Stimulated activated CD8-positive, alpha-beta memory T cell treated with anti-CD3 and anti-CD28 coated beads, Interleukin-7, amount 100 ng/mL, for 4 hours (primary cell): ENCODE results near the gene THAP11.
A peak's percentile ranks its signal among the peaks of the same experiment; 100 is the strongest.

ENCODE experiments used
- DNase-seq, 2 donors: peaks; one replicate each; pipeline ENCODE4 v3.0.0-alpha.2; 2020; ENCODE audit warnings: low read depth in 2 of 2

THAP11 gene

DNA sequence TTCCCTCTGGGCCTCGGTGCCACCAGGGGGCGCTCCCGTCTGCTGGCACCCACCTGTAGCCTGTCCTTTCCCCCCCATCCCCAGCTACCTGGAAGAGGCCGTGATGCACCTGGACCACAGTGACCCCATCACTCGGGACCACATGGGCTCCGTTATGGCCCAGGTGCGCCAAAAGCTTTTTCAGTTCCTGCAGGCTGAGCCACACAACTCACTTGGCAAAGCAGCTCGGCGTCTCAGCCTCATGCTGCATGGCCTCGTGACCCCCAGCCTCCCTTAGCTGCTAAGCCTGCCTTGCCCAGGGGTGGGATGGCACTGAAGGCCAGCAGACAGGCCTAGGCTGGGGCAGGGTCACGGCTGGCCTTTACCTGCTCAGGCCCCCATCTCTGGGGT is 41.7 kb downstream of the THAP11 start:
- DNase-seq, result peak; percentile 31 to 52

GRCh38 chr16:67884684-67885083 is 42.6 kb downstream of the THAP11 start, which contains the start of gene NRN1L:
TSS of gene NRN1L (plus strand) at chr16:67884885. CDS start at chr16:67884904, 19 bp downstream.
- no peak for DNase-seq

DNA sequence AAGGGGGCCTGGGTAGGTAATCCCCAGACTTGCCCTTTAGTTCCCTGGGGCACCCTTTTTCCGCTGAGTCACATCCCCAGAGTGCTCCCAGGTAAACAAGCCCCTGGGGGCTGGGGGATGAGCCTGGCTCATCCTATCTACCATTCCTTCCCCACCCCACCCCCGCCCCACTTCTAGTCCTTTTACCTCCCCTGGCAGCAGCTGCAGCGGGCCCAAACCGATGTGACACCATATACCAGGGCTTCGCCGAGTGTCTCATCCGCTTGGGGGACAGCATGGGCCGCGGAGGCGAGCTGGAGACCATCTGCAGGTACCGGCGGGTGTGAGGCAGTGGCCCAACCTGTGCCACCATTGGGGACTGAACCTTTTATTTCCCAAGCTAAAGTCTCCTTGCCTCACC is 43.4 kb downstream of the THAP11 start:
- no peak for DNase-seq

DNA sequence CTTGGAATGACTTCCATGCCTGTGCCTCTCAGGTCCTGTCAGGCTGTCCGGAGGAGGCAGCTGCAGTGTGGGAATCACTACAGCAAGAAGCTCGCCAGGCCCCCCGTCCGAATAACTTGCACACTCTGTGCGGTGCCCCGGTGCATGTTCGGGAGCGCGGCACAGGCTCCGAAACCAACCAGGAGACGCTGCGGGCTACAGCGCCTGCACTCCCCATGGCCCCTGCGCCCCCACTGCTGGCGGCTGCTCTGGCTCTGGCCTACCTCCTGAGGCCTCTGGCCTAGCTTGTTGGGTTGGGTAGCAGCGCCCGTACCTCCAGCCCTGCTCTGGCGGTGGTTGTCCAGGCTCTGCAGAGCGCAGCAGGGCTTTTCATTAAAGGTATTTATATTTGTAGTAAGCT is 43.9 kb downstream of the THAP11 start:
- no peak for DNase-seq

- no peak for DNase-seq
These were observed 44.3 kb downstream of the THAP11 start for GRCh38 chr16:67886387-67886786.

DNA sequence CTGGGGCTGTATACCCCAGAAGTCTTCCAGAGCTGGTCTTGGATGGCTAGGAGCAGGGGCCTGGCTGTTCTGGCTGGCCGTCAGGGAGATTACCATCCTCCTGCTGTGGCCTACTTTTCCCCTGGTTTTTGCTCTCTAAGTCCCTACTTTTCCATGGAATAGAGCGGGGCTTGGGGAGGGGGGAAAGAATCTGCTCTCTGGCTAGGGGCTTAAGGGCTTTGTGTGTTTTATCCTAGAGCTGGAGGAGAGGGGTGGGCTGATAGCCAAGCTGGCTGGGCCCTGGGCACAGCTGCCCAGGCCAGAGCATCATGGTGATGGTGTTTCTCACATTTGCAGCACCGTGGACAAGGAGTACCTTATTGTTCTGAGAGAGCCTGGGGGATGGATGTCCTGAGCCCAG is 46.2 kb downstream of the THAP11 start:
- no peak for DNase-seq

- no peak for DNase-seq
These were observed 50.3 kb downstream of the THAP11 start for GRCh38 chr16:67892375-67892774.

GRCh38 chr16:67892899-67893742 is 51.0 kb downstream of the THAP11 start, which contains the start of gene PSKH1:
TSS of gene PSKH1 (plus strand) at chr16:67893254. CDS start at chr16:67908750, 15,496 bp downstream.
- peak; percentile 89 to 91 for DNase-seq
